Activated naive CD4-positive, alpha-beta T cell treated with anti-CD3 and anti-CD28 coated beads, Interleukin-2, amount 50 U/mL, for 72 hours (primary cell): Measurements from ENCODE around the gene POSTN. TPM values are rescaled to one million over a fixed set of nuclear protein-coding genes. Genes with fewer than 3 reads are reported as not detected.

ENCODE experiments used
- ATAC-seq, 2 donors: fragments of 150-1000 bp; cut with Tn5 transposase; 2 replicates each; pipeline ENCODE4 v1.10.0; 2021; ENCODE audit warnings: mild to moderate bottlenecking in 2 of 2, moderate library complexity in 2 of 2
- DNase-seq, 2 donors: peaks; one replicate each; pipeline ENCODE4 v3.0.0; 2021 to 2022; ENCODE audit warnings: low spot score in 2 of 2
- H3K27ac Mint-ChIP-seq, 2 donors: one replicate each; pipeline ENCODE4 v1.8.0; 2022; ENCODE audit warnings: mild to moderate bottlenecking in 2 of 2, mixed read lengths in 2 of 2
- H3K36me3 Mint-ChIP-seq, 2 donors: one replicate each; pipeline ENCODE4 v1.8.0; 2022; ENCODE audit warnings: mixed read lengths in 2 of 2
- H3K9me3 Mint-ChIP-seq, 2 donors: one replicate each; pipeline ENCODE4 v1.8.0; 2022; ENCODE audit warnings: mixed read lengths in 2 of 2
- total RNA-seq, 2 donors: library from RNA; stranded (reverse); gene quantifications; one replicate each; pipeline ENCODE4 v1.2.3, GENCODE V29; 2022

Gene POSTN, protein sequence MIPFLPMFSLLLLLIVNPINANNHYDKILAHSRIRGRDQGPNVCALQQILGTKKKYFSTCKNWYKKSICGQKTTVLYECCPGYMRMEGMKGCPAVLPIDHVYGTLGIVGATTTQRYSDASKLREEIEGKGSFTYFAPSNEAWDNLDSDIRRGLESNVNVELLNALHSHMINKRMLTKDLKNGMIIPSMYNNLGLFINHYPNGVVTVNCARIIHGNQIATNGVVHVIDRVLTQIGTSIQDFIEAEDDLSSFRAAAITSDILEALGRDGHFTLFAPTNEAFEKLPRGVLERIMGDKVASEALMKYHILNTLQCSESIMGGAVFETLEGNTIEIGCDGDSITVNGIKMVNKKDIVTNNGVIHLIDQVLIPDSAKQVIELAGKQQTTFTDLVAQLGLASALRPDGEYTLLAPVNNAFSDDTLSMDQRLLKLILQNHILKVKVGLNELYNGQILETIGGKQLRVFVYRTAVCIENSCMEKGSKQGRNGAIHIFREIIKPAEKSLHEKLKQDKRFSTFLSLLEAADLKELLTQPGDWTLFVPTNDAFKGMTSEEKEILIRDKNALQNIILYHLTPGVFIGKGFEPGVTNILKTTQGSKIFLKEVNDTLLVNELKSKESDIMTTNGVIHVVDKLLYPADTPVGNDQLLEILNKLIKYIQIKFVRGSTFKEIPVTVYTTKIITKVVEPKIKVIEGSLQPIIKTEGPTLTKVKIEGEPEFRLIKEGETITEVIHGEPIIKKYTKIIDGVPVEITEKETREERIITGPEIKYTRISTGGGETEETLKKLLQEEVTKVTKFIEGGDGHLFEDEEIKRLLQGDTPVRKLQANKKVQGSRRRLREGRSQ
- not detected for total RNA-seq

DNA sequence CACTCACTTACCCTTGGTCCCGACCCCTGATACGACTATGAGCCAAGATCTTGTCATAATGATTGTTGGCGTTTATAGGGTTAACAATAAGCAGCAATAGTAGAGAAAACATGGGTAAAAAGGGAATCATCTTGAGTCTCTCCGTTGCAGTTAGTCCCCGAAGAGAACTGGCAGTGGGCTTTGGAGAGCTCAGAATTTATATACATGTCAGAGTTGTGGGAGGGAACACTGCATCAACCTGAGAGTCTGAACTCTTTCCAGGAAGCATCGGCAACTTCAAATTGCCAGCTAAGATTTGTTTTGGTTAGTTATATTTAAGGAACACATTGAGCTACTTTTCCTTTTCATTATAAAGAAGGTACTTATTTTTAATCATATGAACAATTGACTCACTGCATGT is at the start of gene POSTN:
Gene POSTN (minus strand): TSS at position 172 of the 400 bp plus-strand sequence. CDS start 42 bp downstream, at position 130.
- DNase-seq (no peak), ATAC-seq (no peak)
- no peaks in the 10 kb centered on the region for H3K9me3 Mint-ChIP-seq
- H3K36me3 Mint-ChIP-seq = no peaks in the 10 kb centered on the region
- H3K27ac Mint-ChIP-seq = no peak within 1 kb of the TSS

DNA sequence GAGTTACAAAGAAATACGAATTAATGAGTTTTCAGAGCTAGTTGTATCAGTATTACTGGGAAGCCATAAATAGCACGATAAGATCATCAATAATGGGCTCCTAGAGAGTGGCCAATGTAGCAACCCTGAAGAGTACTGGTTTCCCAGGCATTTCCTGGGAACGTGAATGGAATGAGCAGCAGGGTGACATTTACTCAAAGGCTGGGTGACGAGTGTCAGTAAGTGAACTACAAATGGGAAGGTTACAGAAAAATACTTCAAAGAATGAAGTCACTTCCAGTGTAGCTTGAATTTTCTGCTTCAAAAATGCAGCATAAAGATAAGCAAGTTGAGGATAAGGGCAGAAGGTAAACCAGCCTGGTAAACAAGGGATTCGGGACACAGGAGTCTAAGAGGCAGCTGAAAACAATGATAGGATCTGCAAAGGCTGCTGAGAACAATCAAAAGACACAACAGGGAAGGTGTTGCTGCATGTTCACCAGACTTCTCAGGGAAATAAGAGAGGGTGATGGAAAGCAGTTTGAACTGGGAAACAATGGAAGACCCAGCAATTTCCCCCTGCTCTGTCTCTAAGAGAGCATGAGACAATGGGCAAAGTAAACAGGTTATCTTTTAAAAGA is 48.6 kb upstream of the POSTN start:
- Mint-ChIP-seq H3K9me3 (peaks cover 5 to 10% of the 10 kb centered on the region in 2 donors), H3K27ac (no peak overlapping the region), H3K36me3 (no peaks in the 10 kb centered on the region)
- DNase-seq (no peak), ATAC-seq (no peak)

DNA sequence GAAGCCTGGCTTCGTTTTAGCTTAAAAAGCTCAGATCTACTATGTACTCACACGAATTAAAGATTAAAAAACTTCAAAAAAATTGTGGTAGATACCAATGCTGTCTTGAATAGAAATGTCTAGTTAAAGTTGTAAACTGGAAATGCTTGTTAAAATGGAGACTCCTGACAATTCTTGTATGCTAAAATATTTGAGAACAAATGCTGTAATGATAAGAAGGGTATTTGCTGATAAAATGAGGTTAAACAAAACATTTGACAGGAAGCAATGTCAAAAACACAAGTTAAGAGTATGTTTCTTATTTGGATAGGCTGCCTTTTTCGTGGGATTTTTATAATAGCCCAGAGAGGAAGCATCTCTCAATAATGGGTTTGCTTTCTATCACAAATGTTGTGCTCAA is 48.0 kb upstream of the POSTN start:
- Mint-ChIP-seq H3K27ac (no peak overlapping the region), H3K9me3 (peaks cover 5 to 10% of the 10 kb centered on the region in 2 donors), H3K36me3 (no peaks in the 10 kb centered on the region)
- DNase-seq (no peak), ATAC-seq (no peak)

DNA sequence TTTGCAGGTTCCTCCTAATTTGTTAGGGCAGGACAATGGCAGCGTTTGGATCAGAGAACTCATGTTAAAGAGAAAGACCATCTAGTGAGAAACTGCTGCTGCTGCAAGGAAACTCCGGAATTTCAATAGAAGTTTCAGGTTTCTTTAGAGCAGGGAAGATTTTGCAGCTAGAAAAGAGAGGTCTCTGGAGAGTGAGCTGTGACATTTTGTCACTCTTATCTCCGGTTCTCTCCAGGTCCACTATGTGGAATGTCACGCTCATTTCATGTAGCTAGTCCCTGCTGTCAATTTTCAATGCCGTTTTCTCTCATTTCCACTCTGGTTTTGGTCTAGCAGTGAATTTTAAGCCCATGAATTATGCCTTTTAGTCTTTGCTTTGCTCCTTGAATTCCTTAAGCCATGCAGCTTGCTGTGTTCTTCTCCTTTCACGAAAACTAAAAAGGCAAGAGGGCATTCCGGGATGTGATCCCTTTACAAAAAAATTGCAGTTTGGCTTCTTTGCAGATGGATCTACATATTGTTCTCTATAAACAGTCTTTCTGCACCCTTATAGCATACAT is 46.7 kb upstream of the POSTN start:
- Mint-ChIP-seq H3K27ac (no peak overlapping the region), H3K9me3 (peaks cover 4 to 5% of the 10 kb centered on the region in 2 donors), H3K36me3 (no peaks in the 10 kb centered on the region)
- no peak for ATAC-seq
- no peak for DNase-seq

DNA sequence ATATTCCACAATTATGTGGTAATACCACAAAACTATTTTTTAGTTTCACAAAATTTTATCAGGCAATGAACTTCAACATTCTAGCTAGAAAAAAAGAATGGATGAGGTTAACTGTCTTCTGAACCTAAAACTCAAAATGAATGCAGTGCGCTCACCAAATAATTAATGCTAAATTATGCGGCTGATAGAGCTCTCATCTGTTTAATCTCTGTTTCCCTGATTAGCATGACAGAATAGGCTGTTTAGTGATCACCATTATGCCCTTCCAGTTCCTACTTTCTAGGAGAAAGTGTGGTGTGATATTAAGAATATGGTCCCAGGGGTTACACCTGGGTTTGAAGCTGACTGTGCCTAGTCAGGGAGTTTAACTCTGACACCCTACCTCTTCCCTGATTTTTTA is 42.8 kb upstream of the POSTN start:
- Mint-ChIP-seq H3K9me3 (peaks cover 4 to 5% of the 10 kb centered on the region in 2 donors), H3K36me3 (no peaks in the 10 kb centered on the region), H3K27ac (no peak overlapping the region)
- ATAC-seq (no peak), DNase-seq (no peak)

DNA sequence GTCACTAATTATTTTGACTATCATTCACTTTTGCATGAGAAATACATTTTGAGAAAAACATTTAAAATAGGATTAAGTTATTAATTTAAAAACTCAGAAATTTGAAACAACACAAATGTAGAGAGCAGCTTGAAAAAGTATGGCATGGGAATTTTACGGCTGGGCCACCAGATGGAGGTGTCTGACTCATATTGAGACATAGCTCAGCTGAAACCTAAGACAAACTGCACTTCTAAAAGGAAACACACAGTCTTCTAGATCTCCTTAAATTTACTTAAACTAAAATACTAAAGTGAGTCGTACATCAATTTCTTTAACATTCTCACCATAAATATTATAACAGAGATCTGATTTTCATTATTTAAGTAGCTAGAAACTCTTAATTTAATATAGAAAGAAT is 41.9 kb upstream of the POSTN start:
- DNase-seq (no peak), ATAC-seq (no peak)
- peaks cover 4 to 5% of the 10 kb centered on the region in 2 donors for H3K9me3 Mint-ChIP-seq
- no peaks in the 10 kb centered on the region for H3K36me3 Mint-ChIP-seq
- H3K27ac Mint-ChIP-seq = no peak overlapping the region

DNA sequence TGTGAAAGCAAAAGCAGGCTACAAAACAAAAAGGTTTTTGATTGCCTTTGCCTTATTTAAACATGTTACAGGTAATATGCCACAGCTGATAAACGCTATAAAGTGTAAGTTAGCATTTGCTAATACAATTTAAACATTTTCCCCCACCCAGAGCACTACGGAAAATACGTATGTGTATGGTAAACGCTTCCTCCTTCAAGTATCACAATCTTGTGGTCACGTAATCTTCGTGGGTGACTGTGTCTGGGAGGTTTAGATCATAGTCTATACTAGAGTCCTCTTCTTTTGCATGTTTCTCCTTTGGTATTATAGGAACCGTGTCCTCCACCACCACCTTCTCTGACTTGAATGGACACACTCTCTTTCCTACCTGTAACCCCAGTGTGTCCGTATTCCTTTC is 38.1 kb upstream of the POSTN start:
- no peak for DNase-seq
- ATAC-seq = no peak
- H3K27ac Mint-ChIP-seq = no peak overlapping the region
- H3K36me3 Mint-ChIP-seq = no peaks in the 10 kb centered on the region
- no peaks in the 10 kb centered on the region for H3K9me3 Mint-ChIP-seq

DNA sequence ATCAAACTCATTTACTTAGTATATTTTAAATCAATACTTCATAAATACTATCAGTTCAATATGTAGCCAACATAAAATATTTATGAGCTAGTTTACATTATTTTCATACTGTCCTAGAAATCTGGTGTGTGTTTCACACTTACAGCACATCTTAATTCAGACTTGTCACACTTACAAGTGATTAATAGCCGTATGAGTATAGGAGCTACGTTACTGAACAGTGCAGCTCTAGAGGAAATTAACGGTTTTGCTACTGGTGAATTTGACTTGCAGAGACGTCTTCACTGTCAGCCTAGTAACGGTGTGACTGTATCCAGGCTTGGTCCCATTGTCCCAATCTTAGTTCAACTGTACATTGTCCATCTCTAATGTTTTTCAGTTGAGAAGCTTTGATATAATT is 33.7 kb upstream of the POSTN start:
- Mint-ChIP-seq H3K9me3 (no peaks in the 10 kb centered on the region), H3K36me3 (no peaks in the 10 kb centered on the region)

DNA sequence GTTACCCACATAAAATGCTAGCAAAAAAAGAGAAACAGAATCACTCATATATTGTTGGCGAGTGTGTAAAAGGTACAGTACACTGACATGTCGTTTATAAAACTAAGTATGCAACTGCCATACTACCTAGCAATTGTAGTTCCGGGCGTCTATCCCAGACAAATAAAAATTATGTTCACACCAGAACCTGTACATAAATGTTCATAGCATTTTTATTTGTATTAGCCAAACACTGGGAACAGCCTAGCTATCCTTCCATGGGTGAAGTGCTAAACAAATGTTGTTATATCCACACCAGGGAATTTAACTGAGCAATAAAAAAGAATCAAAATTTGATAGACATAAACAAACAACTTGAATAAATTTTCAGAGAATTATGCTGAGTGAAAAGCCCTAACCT is 28.9 kb upstream of the POSTN start:
- no peak for DNase-seq
- Mint-ChIP-seq H3K36me3 (no peaks in the 10 kb centered on the region), H3K9me3 (no peaks in the 10 kb centered on the region), H3K27ac (no peak overlapping the region)
- no peak for ATAC-seq

More for the DNA sequence above, 33.7 kb upstream of the POSTN start:
- ATAC-seq (no peak), DNase-seq (no peak)
- H3K27ac Mint-ChIP-seq = no peak overlapping the region

DNA sequence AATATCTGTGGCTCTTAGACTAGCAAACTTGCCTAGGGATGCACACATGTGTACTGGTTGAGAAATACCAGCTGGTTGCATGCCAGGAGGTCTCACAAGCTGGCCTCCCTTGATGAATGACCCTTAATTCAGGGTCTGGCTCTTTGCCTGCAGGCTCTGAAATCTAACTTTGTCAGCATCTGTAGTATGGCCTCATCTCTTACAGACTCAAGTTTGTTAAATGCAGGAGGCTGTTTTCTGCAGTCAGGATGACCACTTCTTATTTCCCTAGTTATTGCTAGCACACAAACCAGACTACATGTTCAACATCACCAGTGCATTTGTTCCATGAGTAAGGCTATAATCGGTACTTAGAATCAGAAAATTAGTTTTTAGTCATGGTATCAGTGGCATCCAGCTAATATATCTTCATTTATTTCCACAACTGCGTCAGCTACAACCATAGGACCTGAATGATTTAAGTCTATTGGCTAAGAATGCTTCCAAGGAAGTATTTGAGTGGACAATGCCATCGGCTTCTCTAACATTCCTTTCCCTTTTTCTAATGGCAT is 23.3 kb upstream of the POSTN start:
- Mint-ChIP-seq H3K9me3 (peaks cover 0 to 11% of the 10 kb centered on the region in 2 donors), H3K27ac (no peak overlapping the region), H3K36me3 (no peaks in the 10 kb centered on the region)
- ATAC-seq (no peak), DNase-seq (no peak)

DNA sequence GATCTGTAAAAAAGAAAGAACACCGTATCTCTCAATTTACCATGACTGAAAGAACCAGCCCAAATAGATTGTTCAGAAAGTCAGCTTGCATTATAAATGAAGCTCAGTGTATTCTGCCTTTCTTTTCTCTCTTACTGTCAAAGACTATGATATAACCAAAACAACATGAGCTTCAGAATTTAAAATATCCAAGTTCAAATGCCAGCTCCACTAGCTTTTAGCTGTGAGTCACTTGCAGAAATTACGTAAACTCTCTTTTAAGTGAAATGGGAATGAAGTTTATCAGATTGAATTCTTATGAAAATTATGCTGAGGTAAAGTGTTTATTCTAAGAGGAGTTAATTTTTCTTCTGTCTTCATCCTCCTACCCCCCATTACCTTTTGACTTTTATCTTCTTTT is 20.0 kb upstream of the POSTN start:
- H3K36me3 Mint-ChIP-seq = no peaks in the 10 kb centered on the region
- DNase-seq (no peak), ATAC-seq (no peak)
- peaks cover 0 to 11% of the 10 kb centered on the region in 2 donors for H3K9me3 Mint-ChIP-seq
- no peak overlapping the region for H3K27ac Mint-ChIP-seq

DNA sequence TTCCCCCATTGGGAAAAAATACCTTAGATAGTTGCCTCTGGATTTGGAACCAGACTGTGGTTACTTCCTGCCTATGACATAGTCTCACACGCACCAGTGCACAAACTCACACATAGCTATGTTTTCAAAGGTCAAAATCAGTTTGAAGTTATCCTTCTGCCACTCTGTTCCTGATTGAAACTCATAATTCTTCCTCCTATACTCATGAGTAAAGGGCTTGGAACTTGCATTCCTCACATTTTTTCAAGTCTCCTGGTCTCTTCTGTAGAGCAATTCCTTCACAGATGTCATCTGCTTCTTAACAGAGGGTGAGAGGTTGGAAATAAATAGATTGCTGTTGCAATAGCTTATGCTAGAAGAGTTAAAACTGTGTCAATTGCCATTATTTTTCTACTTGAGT is 18.6 kb upstream of the POSTN start:
- no peaks in the 10 kb centered on the region for H3K36me3 Mint-ChIP-seq
- DNase-seq (no peak), ATAC-seq (no peak)
- H3K27ac Mint-ChIP-seq = no peak overlapping the region
- peaks cover 4 to 11% of the 10 kb centered on the region in 2 donors for H3K9me3 Mint-ChIP-seq

DNA sequence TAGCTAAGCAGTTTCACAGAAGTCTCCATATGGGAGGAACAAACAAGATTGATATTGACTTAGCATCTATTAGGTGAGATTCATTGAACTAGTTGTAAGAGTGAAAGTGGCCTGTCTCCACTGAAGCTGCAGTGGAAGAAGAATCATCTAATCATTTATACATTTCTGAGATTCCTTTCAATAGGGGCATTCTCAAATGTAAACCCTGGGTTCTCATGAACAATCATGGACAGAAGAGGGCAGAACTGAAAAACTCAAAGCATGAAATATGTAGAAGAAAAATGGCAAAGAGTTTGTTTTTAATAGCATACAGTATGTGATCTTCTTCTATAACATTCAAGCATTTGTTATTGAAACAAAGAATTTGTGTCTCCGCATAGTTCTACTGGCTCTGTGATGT is 17.6 kb upstream of the POSTN start:
- no peaks in the 10 kb centered on the region for H3K36me3 Mint-ChIP-seq
- peaks cover 6 to 7% of the 10 kb centered on the region in 2 donors for H3K9me3 Mint-ChIP-seq
- no peak for DNase-seq
- ATAC-seq = no peak
- H3K27ac Mint-ChIP-seq = no peak overlapping the region

DNA sequence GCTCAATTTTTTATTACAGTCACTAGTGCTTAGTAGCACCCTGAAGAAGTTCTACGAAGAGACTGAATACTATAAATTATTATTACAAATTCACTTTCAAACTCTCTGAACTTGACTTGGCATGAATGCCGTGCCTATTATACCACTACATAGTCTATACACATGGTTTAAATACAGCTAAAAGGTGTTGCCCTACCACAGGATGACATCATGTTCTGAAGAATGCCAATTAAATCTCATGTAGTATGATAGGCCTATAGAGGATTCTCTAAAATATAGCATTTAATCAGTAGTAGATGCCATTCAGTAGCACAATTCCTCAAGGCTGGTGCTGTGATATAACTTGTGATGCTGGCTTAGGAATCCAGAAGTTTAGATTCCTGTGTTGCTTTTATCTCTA is 16.7 kb upstream of the POSTN start:
- Mint-ChIP-seq H3K36me3 (no peaks in the 10 kb centered on the region), H3K9me3 (peaks cover 3 to 6% of the 10 kb centered on the region in 2 donors), H3K27ac (no peak overlapping the region)
- ATAC-seq (no peak), DNase-seq (no peak)

DNA sequence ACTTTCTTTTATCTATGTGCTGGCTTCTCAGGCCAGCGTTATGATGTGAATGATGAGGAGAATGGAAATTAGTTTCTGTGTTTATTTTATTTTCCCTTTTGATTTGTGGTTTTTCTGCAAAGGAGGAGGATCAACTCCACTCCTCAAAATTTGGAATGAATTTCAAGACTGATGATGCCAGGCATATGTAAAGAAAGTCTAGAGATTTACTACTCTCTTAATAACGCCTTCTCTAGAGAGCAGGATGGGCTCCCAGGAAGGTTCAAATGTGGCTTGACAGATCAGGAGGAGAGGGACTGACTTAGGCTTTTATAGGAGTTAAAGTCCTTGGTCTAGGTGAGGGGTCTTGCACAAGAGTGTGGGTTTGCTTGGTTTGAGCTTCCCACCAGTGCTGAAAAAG is 15.1 kb upstream of the POSTN start:
- no peak for DNase-seq
- Mint-ChIP-seq H3K9me3 (peaks cover 3 to 6% of the 10 kb centered on the region in 2 donors), H3K36me3 (no peaks in the 10 kb centered on the region), H3K27ac (no peak overlapping the region)
- ATAC-seq = no peak

DNA sequence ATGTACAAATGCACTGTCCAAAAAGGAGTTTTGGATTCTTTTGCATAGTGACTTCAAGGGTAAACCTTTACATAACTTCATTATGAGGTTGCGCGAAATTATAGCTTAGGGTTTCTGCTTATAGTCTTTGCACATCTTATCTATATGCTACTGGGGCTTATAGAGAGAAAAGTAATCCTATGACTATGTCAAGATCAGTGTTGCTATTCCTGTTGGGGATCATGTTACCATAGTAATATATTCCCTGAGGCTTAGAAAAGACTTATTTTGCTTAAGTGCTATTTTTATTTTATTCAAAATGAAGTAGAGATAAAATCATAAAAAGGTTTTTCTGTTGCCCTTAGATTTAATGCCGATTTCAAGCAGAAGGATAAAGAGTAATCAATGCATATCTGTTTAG is 14.7 kb upstream of the POSTN start:
- ATAC-seq = no peak
- Mint-ChIP-seq H3K36me3 (no peaks in the 10 kb centered on the region), H3K27ac (no peak overlapping the region), H3K9me3 (peaks cover 3 to 6% of the 10 kb centered on the region in 2 donors)
- no peak for DNase-seq
